ENCODE results near the gene EFNA5. TPM values are rescaled to one million over a fixed set of nuclear protein-coding genes. Genes with fewer than 3 reads are reported as not detected.

EFNA5 gene
- total RNA-seq, 1 experiment from 2014 or later: 13.1 TPM

- no peak for DNase-seq (ENCODE audit: low read depth)
Measured at GRCh38 chr5:107522456-107522855, 148.3 kb downstream of the EFNA5 start.

- DNase-seq (ENCODE audit: low read depth): peak; percentile 21
Measured at GRCh38 chr5:107519900-107520354, 150.8 kb downstream of the EFNA5 start.

DNA sequence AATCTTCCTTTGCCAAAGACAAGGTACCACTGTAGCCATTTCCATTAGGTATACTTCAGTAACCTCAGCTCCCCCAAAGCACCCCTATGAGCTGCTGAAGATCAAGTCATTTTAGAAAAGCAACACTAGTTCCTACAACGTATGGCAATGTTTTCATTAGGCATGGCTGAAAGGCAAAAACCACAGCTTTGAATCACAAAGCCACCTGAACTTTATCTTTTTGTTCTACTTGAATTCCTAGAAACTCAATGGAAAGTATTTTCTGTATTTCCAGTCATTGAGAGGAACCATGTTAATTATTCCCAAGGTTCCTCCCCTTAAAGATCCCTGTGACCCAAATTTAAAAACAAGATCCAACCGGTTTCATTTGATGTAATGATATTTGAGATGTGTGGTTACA lies 152.1 kb downstream of the EFNA5 start:
- DNase-seq (ENCODE audit: low read depth): no peak

DNA sequence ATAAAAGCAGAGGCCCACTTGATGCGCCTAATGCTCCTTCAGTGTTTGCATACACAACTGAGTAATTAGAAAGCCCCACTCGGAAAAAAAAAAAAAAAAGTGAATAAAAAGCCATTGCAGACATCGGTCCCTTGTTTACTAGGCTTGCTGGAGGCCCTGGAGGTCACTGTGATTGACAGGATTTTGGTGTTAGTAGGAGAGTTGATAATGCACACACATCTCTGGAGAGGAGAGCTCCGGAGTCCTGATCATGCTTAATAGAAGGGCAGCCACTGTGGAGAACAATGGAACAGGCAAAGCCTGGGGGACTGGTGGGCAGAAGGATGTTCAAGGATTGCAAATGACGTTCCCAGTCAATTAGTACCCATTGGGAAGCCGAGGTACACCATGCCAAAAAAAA lies 152.5 kb downstream of the EFNA5 start:
- DNase-seq (ENCODE audit: low read depth): no peak

- DNase-seq (ENCODE audit: low read depth): no peak
Measured at GRCh38 chr5:107517185-107518033, 153.3 kb downstream of the EFNA5 start.

- DNase-seq (ENCODE audit: low read depth): peak; percentile 70
Measured at GRCh38 chr5:107516452-107517184, 154.1 kb downstream of the EFNA5 start.

DNA sequence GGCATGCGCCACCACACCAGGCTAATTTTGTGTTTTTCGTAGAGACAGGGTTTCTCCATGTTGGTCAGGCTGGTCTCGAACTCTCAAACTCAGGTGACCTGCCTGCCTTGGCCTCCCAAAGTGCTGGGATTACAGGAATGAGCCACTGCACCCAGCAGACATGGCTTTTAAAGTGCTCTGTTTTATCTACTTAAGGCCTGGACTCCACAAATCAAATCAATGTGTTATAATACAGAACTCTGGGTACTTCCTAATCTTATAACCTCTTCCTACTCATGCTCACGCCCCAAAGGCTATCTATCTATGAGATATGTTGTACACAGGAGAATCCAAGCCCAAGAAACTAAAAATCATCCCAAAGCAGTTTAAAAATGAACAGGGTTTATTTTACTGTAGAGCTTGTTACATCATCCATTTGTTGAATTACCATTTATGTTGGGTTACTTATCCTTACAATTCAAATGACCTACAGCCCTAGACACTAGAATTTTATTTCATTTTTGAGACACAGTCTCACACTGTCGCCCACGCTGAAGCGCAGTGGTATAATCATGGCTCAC lies 155.1 kb downstream of the EFNA5 start:
- no peak for DNase-seq (ENCODE audit: low read depth)

GRCh38 chr5:107514305-107514704 lies 156.4 kb downstream of the EFNA5 start:
- DNase-seq (ENCODE audit: low read depth): no peak

GRCh38 chr5:107513337-107514085 lies 157.2 kb downstream of the EFNA5 start:
- no peak for DNase-seq (ENCODE audit: low read depth)

DNA sequence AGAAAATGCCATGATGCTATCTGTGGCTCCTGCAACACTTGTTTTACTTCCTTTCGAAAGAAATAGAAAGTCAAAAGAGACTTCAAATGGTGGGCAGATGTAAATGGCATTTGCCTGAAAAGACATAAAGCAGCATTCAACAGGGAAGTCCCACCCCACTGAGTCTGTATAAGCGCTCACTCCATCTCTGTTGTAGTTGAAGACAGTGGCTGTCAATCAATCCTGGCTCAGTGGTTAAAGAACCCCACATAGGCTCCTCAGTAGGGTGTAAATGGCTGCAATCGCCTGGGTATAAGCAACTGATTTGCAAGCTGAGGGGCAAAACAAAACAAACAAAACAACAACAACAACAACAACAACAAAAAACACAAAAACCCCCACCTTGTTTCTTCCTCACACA lies 158.7 kb downstream of the EFNA5 start:
- no peak for DNase-seq (ENCODE audit: low read depth)

DNA sequence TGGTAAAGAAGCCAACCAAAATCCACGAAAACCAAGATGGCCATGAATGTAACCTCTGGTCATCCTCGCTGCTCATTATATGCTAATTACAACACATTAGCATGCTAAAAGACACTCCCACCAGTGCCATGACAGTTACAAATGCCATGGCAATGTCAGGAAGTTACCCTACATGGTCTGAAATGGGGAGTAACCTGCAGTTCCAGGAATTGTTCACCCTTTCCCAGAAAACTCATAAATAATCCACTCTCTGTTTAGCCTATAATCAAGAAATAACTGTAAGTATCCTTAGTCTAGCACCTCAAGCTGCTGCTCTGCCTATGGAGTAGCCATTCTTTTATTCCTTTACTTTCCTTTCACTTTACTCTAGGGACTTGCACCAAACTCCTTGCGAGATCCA lies 160.6 kb downstream of the EFNA5 start:
- DNase-seq (ENCODE audit: low read depth): no peak

GRCh38 chr5:107508097-107508496 lies 162.6 kb downstream of the EFNA5 start:
- DNase-seq (ENCODE audit: low read depth): no peak

DNA sequence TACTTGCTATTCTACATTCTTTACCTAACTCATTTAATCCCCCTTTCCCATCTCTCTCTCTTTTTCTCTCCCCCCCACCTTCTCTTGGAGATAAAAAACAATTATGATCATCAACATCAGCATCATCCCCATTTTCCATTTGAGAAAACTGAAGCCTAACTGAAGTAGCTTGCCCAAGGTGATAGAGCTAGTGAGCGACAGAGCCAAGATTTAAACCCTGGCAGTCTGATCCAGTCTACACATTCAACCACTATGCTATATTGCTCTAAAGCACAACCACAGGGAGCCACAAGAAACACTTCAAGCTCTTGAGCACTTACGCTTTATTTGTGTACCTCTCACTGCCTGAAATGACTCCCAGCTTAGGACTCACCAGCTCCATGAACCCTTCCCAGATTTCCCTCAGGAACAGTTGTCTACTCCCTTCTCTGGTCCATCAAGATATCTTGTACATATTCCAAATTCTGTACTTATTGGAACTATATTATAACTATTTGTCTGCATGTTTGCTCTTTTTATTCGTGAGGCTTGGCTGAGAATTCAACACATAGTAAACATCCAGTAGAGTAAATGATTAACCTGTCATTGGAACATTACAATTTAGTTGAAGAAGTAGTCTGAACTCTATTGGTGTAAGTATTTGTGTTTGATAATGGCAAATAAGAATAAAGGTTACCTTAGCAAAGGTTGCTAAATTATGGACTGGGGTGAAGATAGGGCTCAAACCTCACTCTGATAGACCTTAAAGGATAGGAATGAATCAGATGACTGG lies 164.8 kb downstream of the EFNA5 start:
- DNase-seq (ENCODE audit: low read depth): no peak

DNA sequence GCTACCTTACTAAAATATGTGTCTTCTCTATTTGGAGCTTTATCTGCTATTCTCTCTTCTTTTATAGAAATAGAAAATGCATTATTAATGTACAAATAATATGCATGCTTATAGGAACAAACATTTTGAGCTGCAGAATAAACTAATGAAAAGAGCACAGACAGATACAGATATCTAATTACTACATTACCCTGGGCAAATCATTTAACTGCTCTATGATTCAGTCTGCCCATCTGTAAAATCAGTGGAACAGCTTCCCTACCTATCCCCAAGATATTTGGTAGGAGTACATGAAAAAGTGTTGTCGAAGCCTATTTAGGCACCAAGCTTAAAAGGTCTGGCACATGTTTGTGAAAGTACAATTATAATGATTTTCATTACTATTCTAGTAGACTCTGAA lies 166.3 kb downstream of the EFNA5 start:
- no peak for DNase-seq (ENCODE audit: low read depth)

- no peak for DNase-seq (ENCODE audit: low read depth)
Measured at GRCh38 chr5:107502676-107503060, 168.1 kb downstream of the EFNA5 start.

DNA sequence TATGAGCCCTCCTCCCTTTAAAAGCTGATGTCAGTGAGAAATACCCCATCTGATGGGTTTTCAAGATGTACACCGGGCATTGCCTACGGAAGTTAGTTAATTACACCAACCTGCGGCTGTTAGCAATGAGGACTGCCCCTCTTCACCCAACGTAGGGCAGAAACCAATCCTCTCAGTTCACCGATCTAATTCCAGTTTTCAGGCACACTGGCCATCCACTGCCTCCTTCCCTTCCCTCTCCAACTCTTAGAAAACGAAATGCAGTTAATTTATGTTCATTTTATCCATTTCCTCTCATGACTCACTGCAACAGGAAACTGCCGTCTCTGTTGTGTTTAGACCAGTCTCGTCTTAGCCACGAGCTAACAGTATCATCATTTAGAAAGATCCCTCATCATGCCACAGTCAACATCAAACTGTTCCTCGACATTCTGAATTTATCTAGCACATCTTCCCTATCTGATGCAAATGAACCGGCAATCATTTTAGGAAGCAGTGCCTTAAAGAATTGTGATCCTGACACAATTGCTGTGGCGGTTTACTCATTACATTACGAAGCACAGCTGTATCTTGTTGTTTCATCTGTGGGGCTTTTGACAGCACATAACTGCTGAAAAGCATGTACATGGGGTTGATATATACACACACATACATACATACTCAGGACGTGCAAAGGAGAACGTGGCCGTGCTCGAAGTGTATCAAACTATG lies 168.6 kb downstream of the EFNA5 start:
- no peak for DNase-seq (ENCODE audit: low read depth)

DNA sequence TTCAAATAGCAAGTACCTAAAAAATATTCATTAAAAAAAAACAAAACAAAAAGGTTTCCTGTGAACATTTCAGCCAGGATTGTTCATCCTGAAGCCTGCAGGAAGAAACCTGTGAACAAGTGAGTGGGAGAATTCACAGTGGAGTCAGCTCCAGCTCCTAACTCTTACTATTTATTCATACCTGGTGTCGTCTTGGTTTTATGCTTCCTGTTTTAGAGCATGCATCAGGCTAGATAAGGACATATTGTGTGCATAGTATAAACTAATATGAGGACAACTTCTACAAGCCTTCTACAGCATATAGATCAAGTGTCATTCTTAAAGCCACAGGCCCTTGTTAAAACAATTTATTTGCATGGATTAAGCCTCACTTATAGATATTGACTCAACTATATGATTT lies 169.9 kb downstream of the EFNA5 start:
- no peak for DNase-seq (ENCODE audit: low read depth)

DNA sequence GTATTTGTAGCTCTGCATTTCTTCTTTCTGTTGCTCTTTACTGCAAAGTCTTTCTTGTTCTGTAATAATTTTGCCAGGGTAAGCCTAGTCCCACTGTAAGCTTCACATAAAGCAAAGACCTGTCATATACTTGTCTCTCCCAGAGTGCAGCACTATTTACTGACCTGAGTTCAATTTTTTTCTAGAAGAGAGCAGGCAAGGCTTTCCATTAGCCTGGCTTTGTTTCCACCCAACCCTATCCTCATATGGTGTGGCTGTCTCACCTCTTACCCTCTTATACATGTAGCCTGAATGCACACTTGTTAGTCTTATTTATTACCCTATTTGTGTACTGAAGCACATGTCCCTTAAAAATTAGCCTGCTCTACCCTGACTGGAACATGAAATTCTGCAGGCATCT lies 170.4 kb downstream of the EFNA5 start:
- no peak for DNase-seq (ENCODE audit: low read depth)

DNA sequence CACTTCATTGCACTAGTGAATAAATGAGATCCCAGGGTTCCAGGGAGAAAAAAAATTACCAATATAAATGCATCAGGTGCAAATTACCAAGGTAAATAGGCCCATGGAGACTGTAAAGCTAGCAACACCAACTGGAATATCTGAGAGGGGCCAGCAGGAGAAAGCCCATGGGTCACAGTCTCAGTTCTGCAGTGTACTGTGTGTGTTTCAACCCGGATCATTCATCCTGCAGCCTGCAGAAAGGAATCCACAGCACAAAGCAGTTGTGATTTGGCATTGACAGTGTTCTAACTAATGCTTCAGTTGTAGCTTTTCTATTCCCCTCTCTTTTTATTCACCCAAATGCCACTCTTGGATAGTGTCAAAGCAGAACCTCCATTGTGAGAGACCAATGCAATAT lies 171.0 kb downstream of the EFNA5 start:
- no peak for DNase-seq (ENCODE audit: low read depth)

- DNase-seq (ENCODE audit: low read depth): no peak
Measured at GRCh38 chr5:107499237-107499636, 171.5 kb downstream of the EFNA5 start.
